ENCODE results near the gene ACADVL. TPM values are rescaled to one million over a fixed set of nuclear protein-coding genes. Genes with fewer than 3 reads are reported as not detected.

ACADVL gene
- total and polyA plus RNA-seq, 4 donors = 185 to 1,301 (median 1,109) TPM

DNA sequence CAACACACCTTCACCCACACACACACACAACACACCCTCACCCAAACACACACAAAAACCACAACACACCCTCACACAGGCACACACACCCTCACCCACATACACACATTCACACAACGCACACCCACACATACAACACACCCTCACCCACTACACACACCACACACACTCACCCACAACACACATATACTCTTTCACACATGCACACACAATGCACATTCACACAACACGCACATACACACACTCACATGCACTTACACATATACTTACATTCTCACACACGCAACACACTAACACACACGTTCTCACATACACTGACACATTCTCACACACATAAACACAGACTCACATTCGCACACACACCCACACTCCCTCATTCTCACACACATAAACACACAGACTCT lies 44.4 kb upstream of the ACADVL start:
- no peak overlapping the region for H3K9ac ChIP-seq (ENCODE audit: low read depth in 1 of 2, low read length in 2 of 2)
- H3K4me3 ChIP-seq (ENCODE audit: low read depth in 1 of 3, low read length in 3 of 3) = no peak overlapping the region
- 81% methylated on average over 5 of the region's 5 CpGs for WGBS
- H3K36me3 ChIP-seq (ENCODE audit: control insufficient read depth in 4 of 4, insufficient read depth in 3 of 4, low read depth in 1 of 4, low read length in 3 of 4) = peaks cover 0 to 15% (median 0%) of the 10 kb centered on the region in 4 donors
- peak overlapping the region in 1 of 2 donors; percentile 8 for H3K27ac ChIP-seq (ENCODE audit: low read depth in 1 of 2, low read length in 2 of 2)
- no peak for DNase-seq (ENCODE audit: low spot score)
- no peaks in the 10 kb centered on the region for H3K9me3 ChIP-seq (ENCODE audit: control insufficient read depth in 4 of 4, low read length in 3 of 4)
- no peaks in the 10 kb centered on the region for H3K27me3 ChIP-seq (ENCODE audit: control insufficient read depth in 4 of 4, insufficient read depth in 4 of 4, low read length in 3 of 4)
- H3K4me1 ChIP-seq (ENCODE audit: control insufficient read depth in 4 of 4, insufficient read depth in 4 of 4, low read length in 3 of 4) = peaks cover 3 to 54% (median 29%) of the 10 kb centered on the region in 4 donors
- TF ChIP-seq RXRA (IDR thresholded peaks at IDR 0.05) = no peak
- TF ChIP-seq, protein P1, sequence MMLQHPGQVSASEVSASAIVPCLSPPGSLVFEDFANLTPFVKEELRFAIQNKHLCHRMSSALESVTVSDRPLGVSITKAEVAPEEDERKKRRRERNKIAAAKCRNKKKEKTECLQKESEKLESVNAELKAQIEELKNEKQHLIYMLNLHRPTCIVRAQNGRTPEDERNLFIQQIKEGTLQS (IDR thresholded peaks at IDR 0.05) = no peak
- TF ChIP-seq NR2F2 (IDR thresholded peaks at IDR 0.05) = no peak
- TF ChIP-seq, protein P2, sequence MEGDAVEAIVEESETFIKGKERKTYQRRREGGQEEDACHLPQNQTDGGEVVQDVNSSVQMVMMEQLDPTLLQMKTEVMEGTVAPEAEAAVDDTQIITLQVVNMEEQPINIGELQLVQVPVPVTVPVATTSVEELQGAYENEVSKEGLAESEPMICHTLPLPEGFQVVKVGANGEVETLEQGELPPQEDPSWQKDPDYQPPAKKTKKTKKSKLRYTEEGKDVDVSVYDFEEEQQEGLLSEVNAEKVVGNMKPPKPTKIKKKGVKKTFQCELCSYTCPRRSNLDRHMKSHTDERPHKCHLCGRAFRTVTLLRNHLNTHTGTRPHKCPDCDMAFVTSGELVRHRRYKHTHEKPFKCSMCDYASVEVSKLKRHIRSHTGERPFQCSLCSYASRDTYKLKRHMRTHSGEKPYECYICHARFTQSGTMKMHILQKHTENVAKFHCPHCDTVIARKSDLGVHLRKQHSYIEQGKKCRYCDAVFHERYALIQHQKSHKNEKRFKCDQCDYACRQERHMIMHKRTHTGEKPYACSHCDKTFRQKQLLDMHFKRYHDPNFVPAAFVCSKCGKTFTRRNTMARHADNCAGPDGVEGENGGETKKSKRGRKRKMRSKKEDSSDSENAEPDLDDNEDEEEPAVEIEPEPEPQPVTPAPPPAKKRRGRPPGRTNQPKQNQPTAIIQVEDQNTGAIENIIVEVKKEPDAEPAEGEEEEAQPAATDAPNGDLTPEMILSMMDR (IDR thresholded peaks at IDR 0.05; ENCODE audit: low read depth, low read length, missing input control) = no peak

DNA sequence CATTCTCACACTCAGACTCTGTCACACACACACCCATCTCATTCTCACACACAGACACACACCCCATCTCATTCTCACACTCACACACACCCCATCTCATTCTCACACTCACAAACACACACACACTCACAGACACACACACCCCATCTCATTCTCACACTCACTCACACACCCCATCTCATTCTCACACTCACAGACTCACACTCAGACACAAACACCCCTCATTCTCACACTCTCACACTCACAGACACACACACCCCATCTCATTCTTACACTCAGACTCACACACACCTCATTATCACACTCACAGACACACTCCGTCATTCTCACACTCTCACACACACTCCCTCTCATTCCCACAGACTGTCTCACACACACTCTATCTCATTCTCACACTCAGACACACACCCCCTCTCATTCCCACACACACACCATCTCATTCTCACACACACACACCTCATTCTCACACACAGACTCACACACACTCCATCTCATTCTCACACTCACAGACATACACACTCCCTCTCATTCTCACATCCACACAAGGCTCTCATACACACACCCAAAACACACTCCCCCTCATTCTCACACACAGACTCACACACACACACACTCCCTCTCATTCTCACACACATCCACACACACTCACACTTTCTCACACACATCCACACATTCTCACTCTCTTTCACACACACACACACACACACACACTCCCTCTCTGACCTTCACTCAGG lies 43.5 kb upstream of the ACADVL start:
- 90% methylated on average over 1 of the region's 1 CpG for WGBS
- DNase-seq (ENCODE audit: low spot score) = no peak
- H3K36me3 ChIP-seq (ENCODE audit: control insufficient read depth in 4 of 4, insufficient read depth in 3 of 4, low read depth in 1 of 4, low read length in 3 of 4) = peaks cover 0 to 14% (median 0%) of the 10 kb centered on the region in 4 donors
- TF ChIP-seq JUND (IDR thresholded peaks at IDR 0.05) (no peak), TAF1 (conservative IDR thresholded peaks at IDR 0.05) (no peak), REST (IDR thresholded peaks at IDR 0.05) (no peak), RXRA (IDR thresholded peaks at IDR 0.05) (no peak), SP1 (IDR thresholded peaks at IDR 0.05) (no peak), HNF4A (conservative IDR thresholded peaks at IDR 0.05) (no peak), EGR1 (IDR thresholded peaks at IDR 0.05; ENCODE audit: low read depth in 2 of 2) (no peak), FOXA2 (IDR thresholded peaks at IDR 0.05) (no peak), HNF4G (IDR thresholded peaks at IDR 0.05) (no peak), NR2F2 (IDR thresholded peaks at IDR 0.05) (no peak), YY1 (IDR thresholded peaks at IDR 0.05) (no peak), FOXA1 (IDR thresholded peaks at IDR 0.05) (no peak), RAD21 (IDR thresholded peaks at IDR 0.05) (no peak)
- TF ChIP-seq, protein P3, sequence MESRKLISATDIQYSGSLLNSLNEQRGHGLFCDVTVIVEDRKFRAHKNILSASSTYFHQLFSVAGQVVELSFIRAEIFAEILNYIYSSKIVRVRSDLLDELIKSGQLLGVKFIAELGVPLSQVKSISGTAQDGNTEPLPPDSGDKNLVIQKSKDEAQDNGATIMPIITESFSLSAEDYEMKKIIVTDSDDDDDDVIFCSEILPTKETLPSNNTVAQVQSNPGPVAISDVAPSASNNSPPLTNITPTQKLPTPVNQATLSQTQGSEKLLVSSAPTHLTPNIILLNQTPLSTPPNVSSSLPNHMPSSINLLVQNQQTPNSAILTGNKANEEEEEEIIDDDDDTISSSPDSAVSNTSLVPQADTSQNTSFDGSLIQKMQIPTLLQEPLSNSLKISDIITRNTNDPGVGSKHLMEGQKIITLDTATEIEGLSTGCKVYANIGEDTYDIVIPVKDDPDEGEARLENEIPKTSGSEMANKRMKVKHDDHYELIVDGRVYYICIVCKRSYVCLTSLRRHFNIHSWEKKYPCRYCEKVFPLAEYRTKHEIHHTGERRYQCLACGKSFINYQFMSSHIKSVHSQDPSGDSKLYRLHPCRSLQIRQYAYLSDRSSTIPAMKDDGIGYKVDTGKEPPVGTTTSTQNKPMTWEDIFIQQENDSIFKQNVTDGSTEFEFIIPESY (IDR thresholded peaks at IDR 0.05) = no peak
- TF ChIP-seq, protein P1 (IDR thresholded peaks at IDR 0.05) = no peak
- TF ChIP-seq, protein P2 (IDR thresholded peaks at IDR 0.05; ENCODE audit: low read depth, low read length, missing input control) = no peak
- TF ChIP-seq, protein P4, sequence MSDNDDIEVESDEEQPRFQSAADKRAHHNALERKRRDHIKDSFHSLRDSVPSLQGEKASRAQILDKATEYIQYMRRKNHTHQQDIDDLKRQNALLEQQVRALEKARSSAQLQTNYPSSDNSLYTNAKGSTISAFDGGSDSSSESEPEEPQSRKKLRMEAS (IDR thresholded peaks at IDR 0.05) = no peak
- no peaks in the 10 kb centered on the region for H3K9me3 ChIP-seq (ENCODE audit: control insufficient read depth in 4 of 4, low read length in 3 of 4)
- H3K27ac ChIP-seq (ENCODE audit: low read depth in 1 of 2, low read length in 2 of 2) = peak overlapping the region in 1 of 2 donors; percentile 48
- H3K4me3 ChIP-seq (ENCODE audit: low read depth in 1 of 3, low read length in 3 of 3) = peak overlapping the region in 2 of 3 donors; percentile 54 to 81
- peaks cover 5 to 52% (median 30%) of the 10 kb centered on the region in 4 donors for H3K4me1 ChIP-seq (ENCODE audit: control insufficient read depth in 4 of 4, insufficient read depth in 4 of 4, low read length in 3 of 4)
- no peaks in the 10 kb centered on the region for H3K27me3 ChIP-seq (ENCODE audit: control insufficient read depth in 4 of 4, insufficient read depth in 4 of 4, low read length in 3 of 4)
- H3K9ac ChIP-seq (ENCODE audit: low read depth in 1 of 2, low read length in 2 of 2) = peak overlapping the region in 1 of 2 donors; percentile 57

Measured in liver (tissue), 9 donors.